GM18508 (cell line): ENCODE data around the gene ESPN.
"Not testable (repeated sequence)": the region's sequence is repeated elsewhere in the genome, so short reads cannot be mapped to it uniquely, and the experiment has no call there.

Source experiments
- ATAC-seq: cut with Tn5 transposase; IDR thresholded peaks from one replicate; pipeline ENCODE4 v1.9.1; 2021; ENCODE audit warnings: moderate number of reproducible peaks; ENCODE audit not compliant: insufficient read depth, unreplicated experiment

Gene ESPN

GRCh38 chr1:6424619-6425593 lies at the start of gene ESPN:
Gene ESPN (plus strand): TSS chr1:6424776. CDS start chr1:6424956, 180 bp downstream.
- no peak for ATAC-seq

GRCh38 chr1:6378096-6378746 lies 46.4 kb upstream of the ESPN start:
- ATAC-seq = no peak

GRCh38 chr1:6380037-6380436 lies 44.5 kb upstream of the ESPN start:
- ATAC-seq = no peak

- ATAC-seq = no peak
Observed at GRCh38 chr1:6384135-6384534, 40.4 kb upstream of the ESPN start.

- ATAC-seq = no peak
Observed at GRCh38 chr1:6384962-6385361, 39.6 kb upstream of the ESPN start.

- no peak for ATAC-seq
Observed at GRCh38 chr1:6385488-6386191, 38.9 kb upstream of the ESPN start.

GRCh38 chr1:6386371-6386949 lies 38.1 kb upstream of the ESPN start:
- no peak for ATAC-seq

GRCh38 chr1:6389971-6390370 lies 34.6 kb upstream of the ESPN start:
- ATAC-seq = no peak

- ATAC-seq = no peak
Observed at GRCh38 chr1:6391951-6392808, 32.4 kb upstream of the ESPN start.

- ATAC-seq = no peak
Observed at GRCh38 chr1:6392809-6393399, 31.7 kb upstream of the ESPN start.

GRCh38 chr1:6393400-6394187 lies 31.0 kb upstream of the ESPN start, which contains the start of gene ACOT7:
Gene ACOT7 (minus strand): TSS chr1:6393767. CDS start chr1:6393399, 368 bp downstream.
- ATAC-seq = peak; percentile 38

- ATAC-seq = not testable (repeated sequence)
Observed at GRCh38 chr1:6395130-6395529, 29.4 kb upstream of the ESPN start.

- not testable (repeated sequence) for ATAC-seq
Observed at GRCh38 chr1:6395781-6396244, 28.8 kb upstream of the ESPN start.

GRCh38 chr1:6396998-6397397 lies 27.6 kb upstream of the ESPN start:
- no peak for ATAC-seq

- ATAC-seq = no peak
Observed at GRCh38 chr1:6397844-6398441, 26.6 kb upstream of the ESPN start.

- no peak for ATAC-seq
Observed at GRCh38 chr1:6399294-6399693, 25.3 kb upstream of the ESPN start.

GRCh38 chr1:6401673-6402072 lies 22.9 kb upstream of the ESPN start:
- ATAC-seq = no peak

GRCh38 chr1:6408023-6408422 lies 16.6 kb upstream of the ESPN start:
- ATAC-seq = no peak
